H1 (cell line): ENCODE data around the gene MSI2. TPM values are rescaled to one million over a fixed set of nuclear protein-coding genes. Genes with fewer than 3 reads are reported as not detected.

ENCODE experiments used
- ASH2L ChIP-seq: fragments of 200-600, 300-600 bp; sonication (generic); IDR thresholded peaks from one replicate; pipeline ENCODE4 v1.7.1; 2017; ENCODE audit warnings: low read length
- CHD7 ChIP-seq: fragments of 300-600 bp; sonication (generic); IDR thresholded peaks from 2 replicates; pipeline ENCODE4 v1.7.1; 2012; ENCODE audit warnings: low read length, moderate library complexity, mild to moderate bottlenecking, inconsistent platforms; ENCODE audit not compliant: insufficient replicate concordance
- CTBP2 ChIP-seq: IDR thresholded peaks from 2 replicates; pipeline ENCODE4 v1.7.0; 2011; ENCODE audit warnings: borderline replicate concordance, mild to moderate bottlenecking, moderate library complexity, mixed read lengths, low read length; ENCODE audit not compliant: insufficient read depth, insufficient read length
- E2F6 ChIP-seq: IDR thresholded peaks from 2 replicates; pipeline ENCODE4 v1.6.1; 2012; ENCODE audit warnings: inconsistent platforms
- HDAC2 ChIP-seq, 2 experiments: fragments of 300-600 bp in 1 of 2; sonication (generic) in 1 of 2; IDR thresholded peaks; 2 replicates each; pipeline ENCODE4 v1.6.1; 2011 to 2012; ENCODE audit warnings: low read depth in 2 of 2, low read length in 2 of 2, mild to moderate bottlenecking in 2 of 2, moderate library complexity in 2 of 2, borderline replicate concordance in 1 of 2, inconsistent platforms in 1 of 2
- HDAC6 ChIP-seq: IDR thresholded peaks from one replicate; pipeline ENCODE4 v1.7.1; 2012; ENCODE audit warnings: low read depth, mild to moderate bottlenecking, inconsistent platforms, low read length, moderate library complexity
- NRF1 ChIP-seq: IDR thresholded peaks from 2 replicates; pipeline ENCODE4 v1.6.1; 2011; ENCODE audit warnings: mild to moderate bottlenecking, low read depth, low read length, improper control_type of control experiment
- POU5F1 ChIP-seq: IDR thresholded peaks from 2 replicates; pipeline ENCODE4 v1.6.1; 2011; ENCODE audit warnings: low read depth, mild to moderate bottlenecking, low read length, moderate library complexity
- SIRT6 ChIP-seq: IDR thresholded peaks from one replicate; pipeline ENCODE4 v1.7.1; 2012; ENCODE audit warnings: low read length, inconsistent platforms
- SP4 ChIP-seq: IDR thresholded peaks from 2 replicates; pipeline ENCODE4 v1.6.1; 2012; ENCODE audit warnings: low read length, inconsistent platforms
- TAF1 ChIP-seq: IDR thresholded peaks from 2 replicates; pipeline ENCODE4 v1.6.1; 2011; ENCODE audit warnings: mild to moderate bottlenecking, low read depth, low read length
- TBP ChIP-seq: IDR thresholded peaks from 2 replicates; pipeline ENCODE4 v1.6.1; 2011; ENCODE audit warnings: low read depth, low read length, improper control_type of control experiment
- polyA plus RNA-seq, 7 experiments: library from polyadenylated mRNA; depleted of rRNA in 3 of 7; stranded (reverse) in 5 of 7; unstranded in 2 of 7; fragments of >200 nt in 5 of 7; fragments of 200-250 nt in 2 of 7; gene quantifications; 1 replicate in 5 of 7; 2 replicates in 1 of 7; 4 replicates in 1 of 7; pipeline versions ENCODE4 v1.2.1 to v1.2.3, GENCODE V29; 2011 to 2013; ENCODE audit warnings: missing spikeins in 2 of 7, mixed read lengths in 2 of 7
- total RNA-seq: library from RNA; stranded (reverse); fragmentation: NEBNext Ultra II Directional; extraction: Animal tissue kit (Norgen Biotek cat#: 25700); gene quantifications from 2 replicates; pipeline ENCODE4 v1.2.1, GENCODE V29; 2021

The MSI2 gene
- total and polyA plus RNA-seq, 2 of the 8 experiments (the other 6 are each of a cell fraction or from before 2014, with no cell fraction given), result 36.7 to 80.6 TPM

GRCh38 chr17:57631871-57632270, 375.5 kb downstream of the MSI2 start (continued):
- TF ChIP-seq CHD7 (no peak), SP4 (no peak), ASH2L (no peak), NRF1 (no peak), TBP (no peak), HDAC6 (no peak), E2F6 (no peak), HDAC2 (IDR thresholded peaks at IDR 0.05; ENCODE audit: borderline replicate concordance in 1 of 2, low read depth in 2 of 2, low read length in 2 of 2) (no peak), SIRT6 (no peak), POU5F1 (no peak), CTBP2 (no peak), TAF1 (no peak)
